HG03558 (cell line): Measurements from ENCODE around the gene TMEM120B.

Experiments used
- ATAC-seq: cut with Tn5 transposase; IDR thresholded peaks from one replicate; pipeline ENCODE4 v1.9.1; 2021; ENCODE audit warnings: moderate number of reproducible peaks; ENCODE audit not compliant: unreplicated experiment; ENCODE audit errors: extremely low read depth

TMEM120B gene

GRCh38 chr12:121812320-121812871 is 99.8 kb downstream of the TMEM120B start:
- ATAC-seq: no peak

- no peak for ATAC-seq
Observed at GRCh38 chr12:121812921-121813896, 100.7 kb downstream of the TMEM120B start.

GRCh38 chr12:121813951-121814350 is 101.4 kb downstream of the TMEM120B start:
- ATAC-seq: no peak

- ATAC-seq: no peak
Observed at GRCh38 chr12:121814429-121815119, 102.0 kb downstream of the TMEM120B start.

GRCh38 chr12:121815263-121815662 is 102.7 kb downstream of the TMEM120B start:
- no peak for ATAC-seq

GRCh38 chr12:121816925-121817647 is 104.5 kb downstream of the TMEM120B start:
- ATAC-seq: no peak

- ATAC-seq: no peak
Observed at GRCh38 chr12:121817648-121818043, 105.1 kb downstream of the TMEM120B start.

GRCh38 chr12:121819212-121819949 is 106.8 kb downstream of the TMEM120B start:
- ATAC-seq: no peak

GRCh38 chr12:121820056-121820455 is 107.5 kb downstream of the TMEM120B start:
- ATAC-seq: no peak

GRCh38 chr12:121822393-121823100 is 110.0 kb downstream of the TMEM120B start:
- ATAC-seq: no peak

- ATAC-seq: no peak
Observed at GRCh38 chr12:121823101-121823726, 110.7 kb downstream of the TMEM120B start.

- ATAC-seq: no peak
Observed at GRCh38 chr12:121823727-121824115, 111.2 kb downstream of the TMEM120B start.

GRCh38 chr12:121825041-121825523 is 112.5 kb downstream of the TMEM120B start:
- ATAC-seq: no peak

GRCh38 chr12:121826318-121827150 is 114.0 kb downstream of the TMEM120B start:
- no peak for ATAC-seq

- no peak for ATAC-seq
Observed at GRCh38 chr12:121827351-121828099, 115.0 kb downstream of the TMEM120B start.

GRCh38 chr12:121828306-121828705 is 115.8 kb downstream of the TMEM120B start:
- no peak for ATAC-seq

GRCh38 chr12:121828826-121829225 is 116.3 kb downstream of the TMEM120B start:
- no peak for ATAC-seq
